ENCODE results near the gene RABEPK.
"Not testable (repeated sequence)": the region's sequence is repeated elsewhere in the genome, so short reads cannot be mapped to it uniquely, and the experiment has no call there.

The RABEPK gene

GRCh38 chr9:125194466-125194865, 5.9 kb upstream of the RABEPK start:
- not testable (repeated sequence) for DNase-seq (ENCODE audit: low read depth)

GRCh38 chr9:125195591-125195990, 4.8 kb upstream of the RABEPK start:
- not testable (repeated sequence) for DNase-seq (ENCODE audit: low read depth)

- no peak for DNase-seq (ENCODE audit: low read depth)
Measured at GRCh38 chr9:125202846-125203618, 2.7 kb downstream of the RABEPK start.

- no peak for DNase-seq (ENCODE audit: low read depth)
Measured at GRCh38 chr9:125204477-125204876, 4.1 kb downstream of the RABEPK start.

GRCh38 chr9:125214186-125214585, 13.8 kb downstream of the RABEPK start:
- DNase-seq (ENCODE audit: low read depth): no peak

- DNase-seq (ENCODE audit: low read depth): no peak
Measured at GRCh38 chr9:125218621-125219020, 18.3 kb downstream of the RABEPK start.

- not testable (repeated sequence) for DNase-seq (ENCODE audit: low read depth)
Measured at GRCh38 chr9:125224858-125225257, 24.5 kb downstream of the RABEPK start.

- no peak for DNase-seq (ENCODE audit: low read depth)
Measured at GRCh38 chr9:125227761-125228160, 27.4 kb downstream of the RABEPK start.

- no peak for DNase-seq (ENCODE audit: low read depth)
Measured at GRCh38 chr9:125233678-125234077, 33.3 kb downstream of the RABEPK start.

GRCh38 chr9:125234099-125234498, 33.8 kb downstream of the RABEPK start:
- not testable (repeated sequence) for DNase-seq (ENCODE audit: low read depth)

GRCh38 chr9:125235804-125236519, 35.6 kb downstream of the RABEPK start:
- DNase-seq (ENCODE audit: low read depth): no peak

- DNase-seq (ENCODE audit: low read depth): not testable (repeated sequence)
Measured at GRCh38 chr9:125236520-125237159, 36.3 kb downstream of the RABEPK start.

GRCh38 chr9:125238127-125238914, 38.0 kb downstream of the RABEPK start:
- DNase-seq (ENCODE audit: low read depth): no peak

GRCh38 chr9:125238915-125239446, 38.6 kb downstream of the RABEPK start:
- DNase-seq (ENCODE audit: low read depth): no peak

GRCh38 chr9:125239631-125240597, 39.6 kb downstream of the RABEPK start:
- no peak for DNase-seq (ENCODE audit: low read depth)

- DNase-seq (ENCODE audit: low read depth): no peak
Measured at GRCh38 chr9:125240649-125240999, 40.3 kb downstream of the RABEPK start.

GRCh38 chr9:125241000-125241862, 40.9 kb downstream of the RABEPK start, which contains the start of gene HSPA5:
Gene HSPA5, minus strand, starts transcription at chr9:125241343. Its CDS starts 217 bp downstream, at chr9:125241126.
- peak; percentile 100 for DNase-seq (ENCODE audit: low read depth)

- DNase-seq (ENCODE audit: low read depth): no peak
Measured at GRCh38 chr9:125241863-125242739, 41.8 kb downstream of the RABEPK start.
